Measurements from ENCODE around the gene ACOT11. TPM values are rescaled to one million over a fixed set of nuclear protein-coding genes. Genes with fewer than 3 reads are reported as not detected.

Gene ACOT11
- total and polyA plus RNA-seq, 7 experiments from 2014 or later, result 0.06 to 2.3 (median 0.87) TPM; not detected in 1

- peak overlapping the region; percentile 33 to 86 (median 75) for H3K27ac Mint-ChIP-seq
- CTCF ChIA-PET, result no interaction called here
Measured at GRCh38 chr1:54604572-54605370, 56.7 kb downstream of the ACOT11 start.

GRCh38 chr1:54606096-54606989 lies 58.3 kb downstream of the ACOT11 start:
- ChIA-PET CTCF (no interaction called here), POLR2A (no interaction called here)
- H3K36me3 ChIP-seq (ENCODE audit: control insufficient read depth in 2 of 3, insufficient read depth in 3 of 3, low read length in 3 of 3), result no peaks in the 10 kb centered on the region
- no peaks in the 10 kb centered on the region for H3K36me3 Mint-ChIP-seq
- H3K4me3 ChIP-seq (ENCODE audit: low read length), result no peak overlapping the region
- H3K9me3 Mint-ChIP-seq, result peaks cover 0 to 1% (median 0%) of the 10 kb centered on the region in 11 donors
- peaks cover 0 to 14% of the 10 kb centered on the region in 2 donors for H3K4me1 ChIP-seq (ENCODE audit: control insufficient read depth in 2 of 2, insufficient read depth in 2 of 2, low read length in 2 of 2)
- H3K27ac Mint-ChIP-seq, result peak overlapping the region in 1 of 9 donors; percentile 52
- ATAC-seq, result no peak
- no peak overlapping the region for H3K4me3 Mint-ChIP-seq
- H3K4me1 Mint-ChIP-seq, result peaks cover 12 to 19% (median 15%) of the 10 kb centered on the region in 7 donors
- H3K27ac ChIP-seq (ENCODE audit: low read depth, low read length), result no peak overlapping the region
- intact Hi-C loops (cut with micrococcal nuclease), result no loop called here
- H3K27me3 ChIP-seq (ENCODE audit: control insufficient read depth in 2 of 2, insufficient read depth in 2 of 2, low read length in 2 of 2), result no peaks in the 10 kb centered on the region
- H3K9me3 ChIP-seq (ENCODE audit: control insufficient read depth in 2 of 3, low read length in 3 of 3), result no peaks in the 10 kb centered on the region
- no peak for DNase-seq
- H3K27me3 Mint-ChIP-seq, result no peaks in the 10 kb centered on the region

More at GRCh38 chr1:54604572-54605370, 56.7 kb downstream of the ACOT11 start:
- DNase-seq (peak in 8 of 9 donors; percentile 15 to 47 (median 41)), ATAC-seq (peak; percentile 52)
- H3K27me3 ChIP-seq (ENCODE audit: control insufficient read depth in 2 of 2, insufficient read depth in 2 of 2, low read length in 2 of 2), result no peaks in the 10 kb centered on the region
- H3K27ac ChIP-seq (ENCODE audit: low read depth, low read length), result no peak overlapping the region
- peaks cover 0 to 14% of the 10 kb centered on the region in 2 donors for H3K4me1 ChIP-seq (ENCODE audit: control insufficient read depth in 2 of 2, insufficient read depth in 2 of 2, low read length in 2 of 2)
- no peak overlapping the region for H3K4me3 ChIP-seq (ENCODE audit: low read length)
- intact Hi-C loops (cut with micrococcal nuclease), result no loop called here
- H3K4me3 Mint-ChIP-seq, result peak overlapping the region in 6 of 10 donors; percentile 18 to 56 (median 41)
- H3K27me3 Mint-ChIP-seq, result no peaks in the 10 kb centered on the region
- no peaks in the 10 kb centered on the region for H3K36me3 Mint-ChIP-seq
- no peaks in the 10 kb centered on the region for H3K36me3 ChIP-seq (ENCODE audit: control insufficient read depth in 2 of 3, insufficient read depth in 3 of 3, low read length in 3 of 3)
- peaks cover 12 to 19% (median 15%) of the 10 kb centered on the region in 7 donors for H3K4me1 Mint-ChIP-seq
- H3K9me3 ChIP-seq (ENCODE audit: control insufficient read depth in 2 of 3, low read length in 3 of 3), result no peaks in the 10 kb centered on the region
- H3K9me3 Mint-ChIP-seq, result peaks cover 0 to 1% (median 0%) of the 10 kb centered on the region in 11 donors
- POLR2A ChIA-PET, result no interaction called here

- DNase-seq (no peak), ATAC-seq (no peak)
- H3K27me3 ChIP-seq (ENCODE audit: control insufficient read depth in 2 of 2, insufficient read depth in 2 of 2, low read length in 2 of 2), result no peaks in the 10 kb centered on the region
- H3K27me3 Mint-ChIP-seq, result no peaks in the 10 kb centered on the region
- peaks cover 0 to 14% of the 10 kb centered on the region in 2 donors for H3K4me1 ChIP-seq (ENCODE audit: control insufficient read depth in 2 of 2, insufficient read depth in 2 of 2, low read length in 2 of 2)
- POLR2A ChIA-PET, result no interaction called here
- CTCF ChIA-PET, result no interaction called here
- H3K36me3 ChIP-seq (ENCODE audit: control insufficient read depth in 2 of 3, insufficient read depth in 3 of 3, low read length in 3 of 3), result no peaks in the 10 kb centered on the region
- H3K27ac ChIP-seq (ENCODE audit: low read depth, low read length), result no peak overlapping the region
- H3K9me3 ChIP-seq (ENCODE audit: control insufficient read depth in 2 of 3, low read length in 3 of 3), result no peaks in the 10 kb centered on the region
- H3K36me3 Mint-ChIP-seq, result no peaks in the 10 kb centered on the region
- H3K4me3 Mint-ChIP-seq, result no peak overlapping the region
- H3K4me1 Mint-ChIP-seq, result peaks cover 12 to 19% (median 15%) of the 10 kb centered on the region in 7 donors
- no peak overlapping the region for H3K27ac Mint-ChIP-seq
- intact Hi-C loops (cut with micrococcal nuclease), result no loop called here
- H3K9me3 Mint-ChIP-seq, result peaks cover 0 to 1% (median 0%) of the 10 kb centered on the region in 11 donors
- no peak overlapping the region for H3K4me3 ChIP-seq (ENCODE audit: low read length)
Measured at GRCh38 chr1:54606990-54607325, 58.9 kb downstream of the ACOT11 start.

DNA sequence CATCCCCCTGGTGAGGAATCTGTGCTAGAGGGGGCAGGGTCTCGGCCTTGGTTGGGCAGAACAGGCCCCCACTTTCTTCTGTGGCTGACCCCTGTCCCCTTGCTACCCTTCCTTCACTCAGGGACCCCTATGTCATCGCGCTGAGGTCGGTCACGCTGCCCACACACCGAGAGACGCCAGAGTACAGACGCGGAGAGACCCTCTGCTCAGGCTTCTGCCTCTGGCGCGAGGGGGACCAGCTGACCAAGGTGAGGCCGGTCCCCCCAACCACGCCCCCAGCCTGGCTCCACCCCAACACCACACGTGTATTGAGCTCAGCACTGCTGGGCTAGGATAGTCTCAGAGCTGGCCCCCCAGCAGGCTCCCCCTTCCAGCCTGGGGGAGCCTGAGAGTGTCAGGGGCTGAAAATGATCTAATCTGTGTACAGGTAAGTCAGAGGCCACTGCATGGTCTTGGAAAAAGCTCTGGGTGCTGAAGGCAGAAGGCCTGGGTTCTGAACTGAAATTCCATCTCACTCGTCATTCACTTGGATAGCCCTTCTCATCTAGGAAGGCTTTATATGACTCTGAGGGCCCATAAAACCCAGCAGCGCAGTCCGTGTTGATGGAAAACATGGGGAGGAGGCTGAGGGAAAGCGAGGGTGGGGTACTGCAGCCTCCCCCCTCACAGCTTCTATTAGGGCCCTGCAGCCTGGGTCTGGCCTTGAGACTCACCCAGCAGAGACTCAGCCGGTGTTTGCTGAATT lies 60.0 kb downstream of the ACOT11 start:
- peaks cover 12 to 19% (median 15%) of the 10 kb centered on the region in 7 donors for H3K4me1 Mint-ChIP-seq
- Histone ChIP-seq H3K27me3 (ENCODE audit: control insufficient read depth in 2 of 2, insufficient read depth in 2 of 2, low read length in 2 of 2) (no peaks in the 10 kb centered on the region), H3K4me3 (ENCODE audit: low read length) (no peak overlapping the region), H3K9me3 (ENCODE audit: control insufficient read depth in 2 of 3, low read length in 3 of 3) (no peaks in the 10 kb centered on the region), H3K4me1 (ENCODE audit: control insufficient read depth in 2 of 2, insufficient read depth in 2 of 2, low read length in 2 of 2) (peaks cover 0 to 14% of the 10 kb centered on the region in 2 donors), H3K27ac (ENCODE audit: low read depth, low read length) (no peak overlapping the region), H3K36me3 (ENCODE audit: control insufficient read depth in 2 of 3, insufficient read depth in 3 of 3, low read length in 3 of 3) (no peaks in the 10 kb centered on the region)
- H3K27ac Mint-ChIP-seq, result peak overlapping the region in 1 of 9 donors; percentile 15
- H3K36me3 Mint-ChIP-seq, result no peaks in the 10 kb centered on the region
- DNase-seq, result no peak
- H3K27me3 Mint-ChIP-seq, result no peaks in the 10 kb centered on the region
- no peak for ATAC-seq
- CTCF ChIA-PET, result no interaction called here
- POLR2A ChIA-PET, result no interaction called here
- intact Hi-C loops (cut with micrococcal nuclease), result no loop called here
- no peak overlapping the region for H3K4me3 Mint-ChIP-seq
- no peaks in the 10 kb centered on the region for H3K9me3 Mint-ChIP-seq

DNA sequence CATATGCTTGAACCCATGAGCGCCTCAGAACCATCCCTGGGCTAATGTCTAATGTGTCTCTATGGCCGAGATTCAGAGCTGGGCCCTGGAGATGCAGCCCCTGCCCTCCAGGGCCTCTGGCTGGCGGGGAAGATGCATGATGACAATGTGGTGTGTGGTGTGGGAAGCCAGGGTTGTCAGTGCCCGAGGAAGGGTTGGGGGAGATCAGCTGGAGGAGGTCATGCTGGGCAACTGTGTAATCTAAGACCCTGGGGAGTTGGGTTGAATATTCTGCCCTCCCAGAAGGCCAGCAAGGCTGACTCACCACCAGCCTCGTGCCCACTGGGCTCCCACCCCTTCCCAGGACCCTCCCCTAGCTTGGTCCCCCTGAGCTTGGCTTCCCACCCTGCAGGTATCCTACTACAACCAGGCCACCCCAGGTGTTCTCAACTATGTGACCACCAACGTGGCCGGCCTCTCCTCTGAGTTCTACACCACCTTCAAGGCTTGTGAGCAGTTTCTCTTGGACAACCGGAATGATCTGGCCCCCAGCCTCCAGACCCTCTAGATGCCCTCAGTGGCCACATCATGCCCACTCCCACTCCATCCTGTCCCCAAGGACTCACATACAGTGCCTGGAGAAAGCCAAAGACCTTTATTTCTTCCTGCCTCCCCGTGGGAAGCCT lies 60.7 kb downstream of the ACOT11 start:
- no peak overlapping the region for H3K27ac ChIP-seq (ENCODE audit: low read depth, low read length)
- no peaks in the 10 kb centered on the region for H3K36me3 Mint-ChIP-seq
- CTCF ChIA-PET, result no interaction called here
- no peaks in the 10 kb centered on the region for H3K27me3 Mint-ChIP-seq
- ATAC-seq (no peak), DNase-seq (no peak)
- no peaks in the 10 kb centered on the region for H3K9me3 ChIP-seq (ENCODE audit: control insufficient read depth in 2 of 3, low read length in 3 of 3)
- intact Hi-C loops (cut with micrococcal nuclease), result no loop called here
- no peaks in the 10 kb centered on the region for H3K36me3 ChIP-seq (ENCODE audit: control insufficient read depth in 2 of 3, insufficient read depth in 3 of 3, low read length in 3 of 3)
- H3K4me1 ChIP-seq (ENCODE audit: control insufficient read depth in 2 of 2, insufficient read depth in 2 of 2, low read length in 2 of 2), result peaks cover 0 to 14% of the 10 kb centered on the region in 2 donors
- H3K4me3 Mint-ChIP-seq, result no peak overlapping the region
- H3K27me3 ChIP-seq (ENCODE audit: control insufficient read depth in 2 of 2, insufficient read depth in 2 of 2, low read length in 2 of 2), result no peaks in the 10 kb centered on the region
- H3K4me3 ChIP-seq (ENCODE audit: low read length), result no peak overlapping the region
- no peaks in the 10 kb centered on the region for H3K9me3 Mint-ChIP-seq
- POLR2A ChIA-PET, result no interaction called here
- H3K27ac Mint-ChIP-seq, result no peak overlapping the region
- peaks cover 12 to 19% (median 13%) of the 10 kb centered on the region in 7 donors for H3K4me1 Mint-ChIP-seq

GRCh38 chr1:54609301-54609921 lies 61.4 kb downstream of the ACOT11 start:
- DNase-seq, result no peak
- ChIA-PET POLR2A (no interaction called here), CTCF (no interaction called here)
- H3K4me3 Mint-ChIP-seq, result no peak overlapping the region
- Histone ChIP-seq H3K27ac (ENCODE audit: low read depth, low read length) (no peak overlapping the region), H3K4me3 (ENCODE audit: low read length) (no peak overlapping the region), H3K9me3 (ENCODE audit: control insufficient read depth in 2 of 3, low read length in 3 of 3) (no peaks in the 10 kb centered on the region), H3K27me3 (ENCODE audit: control insufficient read depth in 2 of 2, insufficient read depth in 2 of 2, low read length in 2 of 2) (no peaks in the 10 kb centered on the region), H3K36me3 (ENCODE audit: control insufficient read depth in 2 of 3, insufficient read depth in 3 of 3, low read length in 3 of 3) (no peaks in the 10 kb centered on the region), H3K4me1 (ENCODE audit: control insufficient read depth in 2 of 2, insufficient read depth in 2 of 2, low read length in 2 of 2) (peaks cover 0 to 7% of the 10 kb centered on the region in 2 donors)
- intact Hi-C loops (cut with micrococcal nuclease), result no loop called here
- no peaks in the 10 kb centered on the region for H3K27me3 Mint-ChIP-seq
- H3K27ac Mint-ChIP-seq, result no peak overlapping the region
- ATAC-seq, result no peak
- H3K36me3 Mint-ChIP-seq, result no peaks in the 10 kb centered on the region
- H3K9me3 Mint-ChIP-seq, result no peaks in the 10 kb centered on the region
- peaks cover 6 to 12% (median 9%) of the 10 kb centered on the region in 7 donors for H3K4me1 Mint-ChIP-seq

Data from naive thymus-derived CD4-positive, alpha-beta T cell (primary cell).